A375 (cell line): Measurements from ENCODE around the gene TTN. TPM values are rescaled to one million over a fixed set of nuclear protein-coding genes. Genes with fewer than 3 reads are reported as not detected.

Source experiments
- total RNA-seq: library from RNA; depleted of rRNA; stranded (reverse); fragments of >200 nt; shearing (Covaris generic); gene quantifications from 2 replicates; pipeline ENCODE4 v1.2.3, GENCODE V29; 2014; rRNA removed

The TTN gene
- 0.38 and 1.5 TPM in 2 replicates for total RNA-seq

GRCh38 chr2:178807227-178808008 lies at the start of gene TTN:
Gene TTN (minus strand): TSS chr2:178807423. CDS start chr2:178804642, 2,781 bp downstream.

GRCh38 chr2:178480227-178481181 lies 326.7 kb downstream of the TTN start, which contains the start of gene PLEKHA3:
Gene PLEKHA3 (plus strand): TSS chr2:178480457. CDS start chr2:178480870, 413 bp downstream.

GRCh38 chr2:178478439-178479274 lies 328.6 kb downstream of the TTN start, which contains the start of gene FKBP7:
Gene FKBP7 (minus strand): TSS chr2:178478600. CDS start chr2:178478499, 101 bp downstream.

Other genes starting within 250 kb of the TTN start
- gene CCDC141, start 242.7 kb upstream of the TTN start, total RNA-seq: under 0.01 TPM in 1 of 2 replicates, not detected in the other